Activated T-cell treated with anti-CD3 and anti-CD28 coated beads, Interleukin-2, amount 50 U/mL, for 4 hours (primary cell): ENCODE results near the gene NAA60. TPM values are rescaled to one million over a fixed set of nuclear protein-coding genes. Genes with fewer than 3 reads are reported as not detected.
A peak's percentile ranks its signal among the peaks of the same experiment; 100 is the strongest.

ENCODE experiments used
- ATAC-seq, 2 donors: fragments of 200-7000 bp; cut with Tn5 transposase; one replicate each; pipeline ENCODE4 v1.10.0; 2021
- DNase-seq: peaks from one replicate; pipeline ENCODE4 v3.0.0-alpha.2; 2020
- H3K27me3 Mint-ChIP-seq: one replicate; pipeline ENCODE4 v1.8.0; 2021; ENCODE audit warnings: low read depth, mixed read lengths
- H3K36me3 Mint-ChIP-seq: one replicate; pipeline ENCODE4 v1.8.0; 2022; ENCODE audit warnings: mixed read lengths; ENCODE audit not compliant: insufficient read depth
- H3K4me1 Mint-ChIP-seq: one replicate; pipeline ENCODE4 v1.8.0; 2021; ENCODE audit warnings: low read depth, mixed read lengths
- H3K4me3 Mint-ChIP-seq: one replicate; pipeline ENCODE4 v1.8.0; 2021; ENCODE audit warnings: mild to moderate bottlenecking, moderate library complexity, mixed read lengths
- H3K9me3 Mint-ChIP-seq: one replicate; pipeline ENCODE4 v1.8.0; 2021; ENCODE audit warnings: mixed read lengths
- total RNA-seq, 3 donors: library from RNA; stranded (reverse); gene quantifications; one replicate each; pipeline ENCODE4 v1.2.1, GENCODE V29; 2021

NAA60 gene
- total RNA-seq, 3 donors from 2014 or later, result 27.3 to 29.3 (median 27.8) TPM

DNA sequence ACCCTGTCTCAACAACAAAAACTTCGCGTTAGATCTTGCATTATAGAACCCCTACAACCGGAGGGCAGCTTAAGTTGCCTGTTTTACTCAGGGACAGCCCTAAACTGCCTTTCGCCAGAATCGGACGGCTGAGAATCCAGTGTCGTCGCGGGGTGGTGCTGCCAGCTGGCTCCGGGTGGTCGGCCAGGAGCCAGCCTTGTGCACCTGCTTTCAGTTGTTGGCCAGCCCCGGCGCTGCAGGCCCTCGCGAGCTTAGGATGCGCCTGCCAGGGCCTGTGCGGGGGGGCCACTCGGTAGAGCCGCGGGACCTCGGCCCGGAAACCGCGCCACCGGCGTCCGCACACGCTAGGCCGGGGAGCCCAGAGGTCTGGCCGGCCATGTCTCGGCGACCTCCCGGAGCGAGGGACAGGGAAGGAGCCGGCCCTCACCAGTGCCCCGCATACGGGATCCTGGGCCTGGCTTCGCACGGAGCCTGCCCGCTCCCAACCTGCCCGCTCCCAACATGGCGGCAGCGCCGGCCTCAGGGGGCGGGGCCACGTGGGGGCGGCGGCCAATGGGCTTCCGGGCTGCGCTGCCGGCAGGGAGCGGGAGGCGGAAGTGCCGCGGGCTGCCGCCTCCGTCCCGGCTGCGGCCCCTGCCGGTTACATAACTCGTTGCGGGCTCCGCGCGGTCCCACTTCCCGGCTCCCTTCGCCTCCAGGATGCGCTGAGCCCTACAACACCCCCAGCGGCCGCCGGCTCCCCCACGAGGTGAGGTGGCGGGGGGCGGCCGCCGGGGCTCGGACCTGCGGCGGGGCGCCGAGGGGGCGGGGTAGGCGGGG is 14.2 kb downstream of the NAA60 start:
- Mint-ChIP-seq H3K36me3 (no peaks in the 10 kb centered on the region), H3K27me3 (no peaks in the 10 kb centered on the region), H3K4me1 (peaks cover 43% of the 10 kb centered on the region), H3K4me3 (peak overlapping the region; percentile 84), H3K9me3 (no peaks in the 10 kb centered on the region)
- ATAC-seq (peak; percentile 89 to 91), DNase-seq (peak; percentile 85)

DNA sequence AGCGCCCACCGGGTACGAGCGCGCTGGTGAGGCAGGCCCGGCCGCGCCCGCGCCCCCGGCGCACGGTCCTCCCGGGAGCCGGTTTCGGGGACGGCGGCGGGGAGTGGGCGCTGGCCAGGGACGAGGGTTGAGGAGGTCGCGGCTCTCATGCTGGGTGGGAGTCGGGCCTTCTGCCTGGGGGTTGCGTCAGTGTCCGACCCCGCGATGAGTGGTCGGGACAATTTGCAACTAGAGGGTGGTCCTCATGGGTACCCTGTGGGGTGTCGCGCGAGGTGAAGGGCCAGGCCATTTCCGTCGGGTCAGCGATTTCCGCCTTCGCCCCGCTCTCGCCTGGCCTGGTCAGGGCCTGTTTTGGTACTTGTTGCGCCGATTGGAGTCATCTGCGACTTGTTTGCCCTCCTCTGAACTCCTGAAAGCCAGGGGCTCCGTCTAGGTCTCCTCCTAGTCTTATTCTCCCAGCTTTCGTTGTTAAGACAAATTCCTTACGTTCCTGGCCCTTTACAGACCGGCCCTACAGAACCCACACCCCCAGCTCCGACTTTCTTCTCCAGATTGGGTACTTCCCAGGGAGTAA is 14.9 kb downstream of the NAA60 start:
- H3K4me1 Mint-ChIP-seq, result peaks cover 45% of the 10 kb centered on the region
- no peaks in the 10 kb centered on the region for H3K9me3 Mint-ChIP-seq
- H3K36me3 Mint-ChIP-seq, result no peaks in the 10 kb centered on the region
- peak overlapping the region; percentile 89 for H3K4me3 Mint-ChIP-seq
- ATAC-seq (peak in 1 of 2 donors; percentile 21), DNase-seq (no peak)
- H3K27me3 Mint-ChIP-seq, result no peaks in the 10 kb centered on the region

DNA sequence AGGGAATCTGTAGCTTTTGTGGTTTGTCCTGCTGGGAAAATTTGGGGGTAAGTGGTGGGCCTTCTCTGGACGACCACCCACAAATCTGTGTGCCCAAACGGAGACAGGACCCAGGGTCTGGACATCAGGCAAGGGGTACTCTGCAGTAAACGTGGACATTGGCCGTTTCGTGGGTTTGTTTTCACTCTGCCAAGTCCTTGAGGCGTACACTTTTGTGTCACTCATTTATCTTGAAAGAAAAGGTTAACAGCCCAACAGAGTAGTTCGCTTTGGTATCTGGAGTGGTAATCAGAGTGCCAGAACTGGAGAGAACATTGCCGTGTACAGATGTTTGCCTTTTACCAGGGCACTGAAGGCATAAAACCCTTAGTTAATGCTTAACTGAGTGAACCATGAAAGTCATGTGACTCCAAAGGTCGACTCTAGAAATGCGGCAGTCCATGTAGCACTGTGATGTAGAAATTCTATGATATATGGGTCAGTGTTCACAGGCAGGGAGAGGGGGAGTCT is 15.4 kb downstream of the NAA60 start:
- ATAC-seq, result no peak
- no peak for DNase-seq
- Mint-ChIP-seq H3K9me3 (no peaks in the 10 kb centered on the region), H3K4me1 (peaks cover 49% of the 10 kb centered on the region), H3K4me3 (peak overlapping the region; percentile 89), H3K27me3 (no peaks in the 10 kb centered on the region), H3K36me3 (no peaks in the 10 kb centered on the region)

DNA sequence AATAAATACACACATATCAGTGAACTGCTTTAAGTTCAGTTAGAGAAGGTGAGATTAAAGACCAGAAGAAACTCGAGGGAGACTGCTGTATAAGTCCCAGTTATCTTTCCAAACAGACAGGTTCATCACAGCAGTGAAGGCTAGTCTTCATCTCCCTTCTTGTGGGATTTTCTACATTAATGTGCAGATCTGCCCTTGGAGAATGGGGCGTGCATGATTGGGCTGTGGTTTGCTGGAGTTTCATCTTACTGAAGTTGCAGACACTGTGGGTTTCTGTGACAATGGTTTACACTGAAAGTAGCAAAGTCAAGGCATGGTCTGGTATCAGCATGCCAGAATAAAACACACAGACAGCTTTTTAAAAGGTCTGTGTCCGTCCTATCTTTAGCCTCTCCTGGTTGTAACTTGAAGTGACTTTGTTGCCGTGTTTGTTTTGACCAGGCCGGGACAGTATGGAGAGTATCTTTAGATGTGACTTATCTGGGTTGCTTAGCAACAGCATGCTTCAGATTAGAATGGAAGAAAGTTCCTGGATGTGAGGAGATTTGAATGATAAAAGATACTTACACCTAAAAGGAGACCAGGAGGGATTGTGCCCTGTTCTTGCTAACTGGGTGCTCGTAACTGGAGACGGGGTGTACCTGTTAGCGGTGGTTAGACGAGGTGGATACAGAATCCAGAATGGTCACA is 16.1 kb downstream of the NAA60 start:
- Mint-ChIP-seq H3K4me3 (peak overlapping the region; percentile 89), H3K4me1 (peaks cover 55% of the 10 kb centered on the region), H3K9me3 (no peaks in the 10 kb centered on the region), H3K27me3 (no peaks in the 10 kb centered on the region), H3K36me3 (no peaks in the 10 kb centered on the region)
- DNase-seq (no peak), ATAC-seq (peak in 1 of 2 donors; percentile 9)

DNA sequence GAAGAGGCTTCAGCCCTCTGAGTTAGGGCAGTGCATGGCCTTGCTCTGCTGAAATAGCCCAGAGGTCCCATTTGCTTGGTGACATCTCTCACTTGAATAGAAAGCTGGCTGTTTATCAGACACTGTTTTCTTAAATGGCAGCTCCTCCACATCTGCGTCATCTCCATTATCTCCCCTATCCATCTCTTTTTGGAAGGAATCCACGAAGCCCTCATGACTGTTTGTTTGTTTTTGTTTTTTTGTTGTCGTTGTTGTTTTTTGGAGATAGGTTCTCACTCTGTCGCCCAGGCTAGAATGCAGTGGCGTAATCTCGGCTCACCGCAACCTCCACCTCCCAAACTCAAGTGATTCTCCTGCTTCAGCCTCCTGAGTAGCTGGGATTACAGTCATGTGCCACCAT is 16.6 kb downstream of the NAA60 start:
- no peaks in the 10 kb centered on the region for H3K9me3 Mint-ChIP-seq
- H3K4me3 Mint-ChIP-seq, result peak overlapping the region; percentile 89
- ATAC-seq, result no peak
- no peaks in the 10 kb centered on the region for H3K27me3 Mint-ChIP-seq
- DNase-seq, result no peak
- H3K36me3 Mint-ChIP-seq, result no peaks in the 10 kb centered on the region
- H3K4me1 Mint-ChIP-seq, result peaks cover 57% of the 10 kb centered on the region

DNA sequence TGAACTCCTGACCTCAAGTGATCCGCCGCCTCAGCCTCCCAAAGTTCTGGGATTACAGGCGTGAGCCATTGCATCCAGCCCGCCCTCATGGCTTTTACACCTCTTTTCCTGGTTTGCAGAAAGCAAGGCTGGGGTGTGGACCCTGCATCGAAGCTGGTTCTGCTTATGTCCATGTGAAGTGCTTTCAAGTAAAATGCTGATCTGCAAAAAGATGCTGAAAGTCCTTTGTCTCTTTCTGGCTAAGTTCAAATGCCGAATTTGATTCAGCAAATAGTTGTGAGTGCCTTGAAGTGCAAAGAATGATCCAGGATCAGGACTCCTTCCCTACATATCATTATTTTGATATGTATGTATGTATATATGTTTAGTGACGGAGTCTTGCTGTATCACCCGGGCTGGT is 17.1 kb downstream of the NAA60 start:
- DNase-seq, result no peak
- Mint-ChIP-seq H3K4me3 (no peak overlapping the region), H3K27me3 (no peaks in the 10 kb centered on the region), H3K4me1 (peaks cover 61% of the 10 kb centered on the region), H3K9me3 (no peaks in the 10 kb centered on the region), H3K36me3 (no peaks in the 10 kb centered on the region)
- ATAC-seq, result no peak

DNA sequence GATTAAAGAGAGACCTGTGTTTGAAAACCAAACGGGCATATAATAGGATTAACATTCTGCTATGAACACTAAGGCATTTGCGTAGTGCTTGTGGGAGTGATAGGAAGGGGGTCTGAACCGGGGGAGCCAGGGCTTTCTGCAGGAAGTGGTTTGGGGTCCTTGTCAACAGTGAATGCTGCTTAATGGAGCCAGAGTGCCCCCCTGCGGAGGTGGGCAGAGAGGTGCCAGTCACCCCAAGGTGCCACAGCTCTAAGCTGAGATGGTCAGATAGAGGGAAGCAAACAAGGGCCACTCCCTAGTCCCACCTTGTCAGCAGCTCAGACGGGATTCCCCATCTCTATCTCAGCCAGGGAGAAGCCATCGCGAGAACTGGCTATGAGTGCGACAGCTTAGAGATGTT is 17.7 kb downstream of the NAA60 start:
- Mint-ChIP-seq H3K9me3 (no peaks in the 10 kb centered on the region), H3K36me3 (no peaks in the 10 kb centered on the region), H3K4me1 (peaks cover 61% of the 10 kb centered on the region), H3K27me3 (no peaks in the 10 kb centered on the region), H3K4me3 (no peak overlapping the region)
- ATAC-seq, result no peak
- DNase-seq, result peak; percentile 31

DNA sequence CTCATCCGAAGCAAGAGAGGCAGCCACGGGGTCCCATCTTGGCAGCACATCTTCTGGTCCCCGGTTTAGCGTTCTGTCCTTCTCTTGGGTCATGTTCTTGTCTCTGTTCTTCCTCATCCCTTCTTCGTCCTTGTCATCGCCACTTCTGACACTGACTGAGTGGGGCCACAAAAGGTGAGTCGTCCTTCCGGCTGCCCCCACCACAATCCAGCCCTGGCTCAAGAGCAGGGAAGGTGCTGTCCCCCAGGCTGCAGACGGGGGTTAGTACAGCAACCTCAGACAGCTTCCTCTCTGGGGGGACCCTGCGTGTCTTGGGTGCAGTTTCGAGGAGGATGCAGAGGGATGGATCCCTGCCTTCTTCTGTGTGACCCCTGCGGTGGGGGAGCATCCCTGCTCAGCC is 21.8 kb downstream of the NAA60 start:
- peaks cover 5% of the 10 kb centered on the region for H3K36me3 Mint-ChIP-seq
- no peak for DNase-seq
- H3K9me3 Mint-ChIP-seq, result no peaks in the 10 kb centered on the region
- ATAC-seq, result no peak
- no peaks in the 10 kb centered on the region for H3K27me3 Mint-ChIP-seq
- peaks cover 66% of the 10 kb centered on the region for H3K4me1 Mint-ChIP-seq
- no peak overlapping the region for H3K4me3 Mint-ChIP-seq

DNA sequence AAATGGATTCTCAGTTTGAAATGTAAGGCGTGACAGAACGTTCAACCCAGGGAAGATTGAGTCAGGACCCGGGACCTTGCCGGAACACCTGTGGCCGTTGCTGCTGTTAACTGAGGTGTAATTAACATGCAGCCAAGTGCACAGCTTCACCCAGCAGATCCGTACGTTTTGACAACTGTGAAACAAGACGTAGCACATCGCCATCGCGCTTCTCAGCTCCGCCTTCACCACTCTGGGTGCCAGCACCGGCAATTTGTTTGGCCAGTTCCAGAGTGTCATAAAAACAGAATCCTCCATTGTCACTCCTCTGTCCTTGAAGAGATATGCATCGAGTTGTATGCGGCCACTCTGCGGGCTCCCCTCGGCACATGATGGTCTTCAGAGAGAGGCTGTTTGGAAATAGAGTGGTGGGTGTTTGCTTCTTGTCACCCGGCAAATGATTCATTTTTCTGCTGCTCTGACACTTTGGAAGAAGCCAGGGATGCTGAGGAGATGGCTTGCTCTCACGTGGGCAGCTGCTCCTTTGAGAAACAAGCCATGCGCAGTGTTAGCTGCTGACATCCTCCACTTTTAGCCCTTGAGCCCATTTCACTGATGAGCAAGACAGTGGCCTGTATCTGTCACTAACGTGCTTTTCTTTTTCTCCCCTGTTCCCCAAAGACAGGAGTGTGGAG is 22.6 kb downstream of the NAA60 start:
- Mint-ChIP-seq H3K4me3 (no peak overlapping the region), H3K36me3 (peaks cover 8% of the 10 kb centered on the region), H3K9me3 (no peaks in the 10 kb centered on the region), H3K4me1 (peaks cover 62% of the 10 kb centered on the region), H3K27me3 (no peaks in the 10 kb centered on the region)
- no peak for ATAC-seq
- no peak for DNase-seq

DNA sequence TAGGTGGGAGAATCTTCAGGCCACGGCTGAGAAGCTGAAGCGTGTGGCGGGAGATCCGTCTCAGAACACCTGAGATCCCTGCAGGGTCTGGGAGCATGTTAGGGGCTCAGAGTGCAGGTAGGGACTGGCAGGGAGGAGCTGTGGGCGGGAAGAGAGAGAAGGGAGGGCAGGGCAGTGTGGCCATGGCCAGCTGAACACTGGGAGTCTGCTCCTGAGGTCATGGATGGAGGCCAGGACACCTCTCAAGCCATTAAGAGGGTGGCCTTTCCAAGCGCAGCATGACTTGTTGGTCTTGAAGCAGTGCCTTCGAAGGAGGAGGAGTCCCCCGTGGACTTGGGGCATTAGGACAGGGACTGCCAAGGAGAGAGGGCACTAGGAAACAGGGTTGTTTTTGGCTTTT is 23.7 kb downstream of the NAA60 start:
- ATAC-seq, result no peak
- Mint-ChIP-seq H3K4me3 (no peak overlapping the region), H3K36me3 (peaks cover 8% of the 10 kb centered on the region), H3K27me3 (no peaks in the 10 kb centered on the region), H3K9me3 (no peaks in the 10 kb centered on the region), H3K4me1 (peaks cover 53% of the 10 kb centered on the region)
- no peak for DNase-seq

DNA sequence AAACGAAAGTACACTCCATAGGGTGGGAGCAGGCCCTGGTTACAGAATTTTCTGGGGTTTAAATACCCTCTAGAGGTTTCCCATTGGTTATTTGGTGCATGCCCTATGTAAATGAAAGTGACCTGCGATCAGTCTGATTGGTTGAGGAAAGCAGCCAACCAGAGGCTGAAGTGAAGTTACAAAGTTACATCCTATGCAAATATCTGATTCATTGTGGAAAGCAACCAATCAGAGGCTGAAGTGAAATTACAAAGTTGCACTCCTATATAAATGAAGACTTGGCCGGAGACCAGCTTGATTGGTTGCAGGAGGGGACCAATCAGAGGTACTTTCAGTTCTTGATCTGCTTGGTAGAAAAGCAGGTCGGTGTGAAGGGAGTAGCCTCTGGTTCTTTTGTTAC is 24.4 kb downstream of the NAA60 start:
- H3K4me1 Mint-ChIP-seq, result peaks cover 55% of the 10 kb centered on the region
- H3K4me3 Mint-ChIP-seq, result no peak overlapping the region
- H3K9me3 Mint-ChIP-seq, result no peaks in the 10 kb centered on the region
- H3K36me3 Mint-ChIP-seq, result peaks cover 12% of the 10 kb centered on the region
- no peak for DNase-seq
- peak; percentile 64 for ATAC-seq
- no peaks in the 10 kb centered on the region for H3K27me3 Mint-ChIP-seq

DNA sequence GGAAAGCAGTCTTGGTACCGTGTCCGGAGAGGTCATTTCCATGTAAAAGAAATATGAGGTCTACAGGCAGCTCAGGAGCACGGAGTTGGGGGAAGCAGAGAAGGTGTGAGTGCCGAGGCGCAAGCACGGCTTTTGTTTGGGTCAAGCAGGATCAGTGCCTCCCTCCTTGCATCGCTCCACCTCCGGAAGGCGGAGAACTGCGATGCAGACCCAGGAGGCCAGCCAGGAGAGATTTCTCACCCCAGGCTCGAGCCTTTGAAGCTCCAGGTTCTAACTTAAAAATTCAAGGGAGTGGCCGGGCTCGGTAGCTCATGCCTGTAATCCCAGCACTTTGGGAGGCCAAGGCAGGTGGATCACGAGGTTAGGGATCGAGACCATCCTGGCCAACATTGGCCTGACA is 25.0 kb downstream of the NAA60 start:
- ATAC-seq (no peak), DNase-seq (no peak)
- no peaks in the 10 kb centered on the region for H3K9me3 Mint-ChIP-seq
- H3K27me3 Mint-ChIP-seq, result no peaks in the 10 kb centered on the region
- no peak overlapping the region for H3K4me3 Mint-ChIP-seq
- peaks cover 59% of the 10 kb centered on the region for H3K4me1 Mint-ChIP-seq
- H3K36me3 Mint-ChIP-seq, result peaks cover 15% of the 10 kb centered on the region

DNA sequence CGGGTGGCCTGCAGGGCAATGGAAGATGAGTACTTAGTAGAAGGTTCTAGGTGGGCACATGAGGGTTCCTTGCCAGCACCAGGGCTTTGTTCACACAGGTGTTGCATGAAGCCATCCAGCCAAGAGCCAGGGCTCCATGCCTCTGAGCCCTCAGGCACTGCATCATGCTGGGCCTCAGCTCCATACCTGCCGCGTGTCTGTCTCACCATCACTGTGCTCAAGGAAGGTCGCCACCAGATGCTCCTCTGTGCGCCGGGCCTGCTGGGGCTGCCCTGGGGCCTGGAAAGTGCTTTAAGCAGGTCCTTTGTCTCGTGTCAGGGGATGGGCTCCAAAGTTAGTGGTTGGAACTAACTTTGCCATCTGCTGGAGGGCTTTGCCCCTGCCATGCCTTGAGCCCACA is 26.3 kb downstream of the NAA60 start:
- ATAC-seq (no peak), DNase-seq (no peak)
- H3K4me1 Mint-ChIP-seq, result peaks cover 48% of the 10 kb centered on the region
- H3K4me3 Mint-ChIP-seq, result no peak overlapping the region
- peaks cover 15% of the 10 kb centered on the region for H3K36me3 Mint-ChIP-seq
- no peaks in the 10 kb centered on the region for H3K27me3 Mint-ChIP-seq
- H3K9me3 Mint-ChIP-seq, result no peaks in the 10 kb centered on the region

DNA sequence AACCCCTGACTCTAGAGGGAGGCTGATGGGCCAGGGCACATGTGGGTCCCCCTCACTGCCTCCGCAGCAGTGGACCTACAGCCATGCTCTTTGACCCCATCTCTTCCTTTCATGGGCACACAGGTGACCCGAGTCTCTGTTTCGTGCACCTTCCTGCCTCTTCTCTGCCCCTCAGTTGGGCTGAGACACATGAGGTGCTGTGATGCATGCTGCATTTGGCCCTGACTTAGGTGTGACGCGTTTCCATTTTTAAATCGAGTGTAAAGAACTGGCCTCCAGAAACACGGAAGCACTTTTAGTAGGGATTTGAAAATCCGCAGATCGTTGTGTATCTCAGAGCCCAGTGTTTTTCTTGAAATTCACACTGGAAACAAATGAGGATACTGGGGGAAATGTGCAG is 27.2 kb downstream of the NAA60 start:
- Mint-ChIP-seq H3K4me3 (no peak overlapping the region), H3K4me1 (peaks cover 42% of the 10 kb centered on the region), H3K36me3 (peaks cover 15% of the 10 kb centered on the region), H3K9me3 (no peaks in the 10 kb centered on the region), H3K27me3 (no peaks in the 10 kb centered on the region)
- DNase-seq, result no peak
- no peak for ATAC-seq
